ENCODE results near the gene LTA4H. TPM values are rescaled to one million over a fixed set of nuclear protein-coding genes. Genes with fewer than 3 reads are reported as not detected.

The LTA4H gene
- total and polyA plus RNA-seq, 10 of the 15 experiments (the other 5 are each of a cell fraction or from before 2014, with no cell fraction given) = 43.9 to 106 (median 47.3) TPM

- Histone ChIP-seq H3K4me3 (no peak overlapping the region), H3K79me2 (ENCODE audit: control insufficient read depth, insufficient read depth, low read length) (no peaks in the 10 kb centered on the region), H3K9me3 (replicated peaks; ENCODE audit: control insufficient read depth, insufficient read depth, low read length) (no peaks in the 10 kb centered on the region), H2AFZ (ENCODE audit: control insufficient read depth, low read depth, low read length) (no peak overlapping the region), H3K36me3 (ENCODE audit: control insufficient read depth in 2 of 2, insufficient read depth in 2 of 2, low read length in 1 of 2) (no peaks in the 10 kb centered on the region), H3K4me2 (ENCODE audit: control insufficient read depth, insufficient read depth) (no peak overlapping the region), H3K27me3 (replicated peaks in 1 of 2; ENCODE audit: control insufficient read depth in 2 of 2, insufficient read depth in 2 of 2, low read length in 1 of 2) (no peaks in the 10 kb centered on the region), H3K4me1 (ENCODE audit: control insufficient read depth, insufficient read depth, low read length) (peaks cover 4% of the 10 kb centered on the region; the same call in 1 of the 2 replicates), H3K27ac (ENCODE audit: control insufficient read depth, insufficient read depth) (no peak overlapping the region), H4K20me1 (ENCODE audit: control insufficient read depth, insufficient read depth) (no peaks in the 10 kb centered on the region), H3K9ac (ENCODE audit: control insufficient read depth, insufficient read depth, low read length) (no peak overlapping the region)
- POLR2A ChIA-PET = no interaction called here
- no TSS peak for BruUV-seq (replicated peaks)
- WGBS (ENCODE audit: insufficient coverage, insufficient replicate concordance, low lambda C conversion rate, missing lambda C conversion rate) = 50% methylated on average over 2 of the region's 2 CpGs
- RAD21 ChIA-PET (ENCODE audit: unreplicated experiment) = interaction anchor here (0.9 to 4.8 kb wide), 5 partner anchors 126 to 454 kb away, joined by 3 to 42 read pairs (median 6); no protein-coding TSS in a partner anchor
- SMC1A ChIA-PET (ENCODE audit: uncharacterized antibody, unreplicated experiment) = interaction anchor here (0.7 to 6.9 kb wide), 9 partner anchors 9 to 1894 kb away, joined by 3 to 60 read pairs (median 4); no protein-coding TSS in a partner anchor
- intact Hi-C loops (cut with micrococcal nuclease; ENCODE audit: unreplicated experiment) = no loop called here
- TF ChIP-seq TBL1XR1 (IDR thresholded peaks at IDR 0.05; ENCODE audit: low read depth, low read length) (no peak), STAT3 (IDR thresholded peaks at IDR 0.05; ENCODE audit: low read depth, low read length) (no peak), ELK1 (IDR thresholded peaks at IDR 0.05; ENCODE audit: low read depth, low read length) (no peak), KAT2A (conservative IDR thresholded peaks at IDR 0.05; ENCODE audit: control insufficient read depth, low read depth, low read length) (no peak), CEBPB (IDR thresholded peaks at IDR 0.05; ENCODE audit: borderline replicate concordance in 1 of 2, low read depth in 2 of 2, low read length in 2 of 2) (no peak), EED (IDR thresholded peaks at IDR 0.05; ENCODE audit: low read depth) (no peak), POLR2AphosphoS2 (IDR thresholded peaks at IDR 0.05; ENCODE audit: low read depth, low read length) (no peak), LARP7 (IDR thresholded peaks at IDR 0.05) (no peak), BCL3 (IDR thresholded peaks at IDR 0.05; ENCODE audit: borderline replicate concordance, insufficient read depth, low read depth, low read length, poor library complexity, severe bottlenecking) (no peak), ZNF207 (IDR thresholded peaks at IDR 0.05; ENCODE audit: borderline replicate concordance) (no peak), E2F8 (IDR thresholded peaks at IDR 0.05; ENCODE audit: low read depth, partially characterized antibody) (no peak), FOXM1 (IDR thresholded peaks at IDR 0.05; ENCODE audit: low read depth, low read length) (no peak), PKNOX1 (IDR thresholded peaks at IDR 0.05) (no peak), JUND (IDR thresholded peaks at IDR 0.05; ENCODE audit: low read depth, low read length) (no peak), HCFC1 (IDR thresholded peaks at IDR 0.05; ENCODE audit: low read length) (no peak), NKRF (conservative IDR thresholded peaks at IDR 0.05) (no peak)
- DNase-seq (ENCODE audit: low read depth, low spot score) (no peak), FAIRE-seq (no peak), ATAC-seq (no peak)
- CTCF ChIA-PET = interaction anchor here (0.5 to 10.7 kb wide), 6 partner anchors 11 to 452 kb away, joined by 3 to 167 read pairs (median 4); no protein-coding TSS in a partner anchor
- in situ Hi-C loops (cut with MboI) = loop anchor here (5.0 kb wide), 2 partner anchors 148 to 453 kb away; no protein-coding TSS in a partner anchor
These were observed 28.9 kb upstream of the LTA4H start for GRCh38 chr12:96064271-96064670.

Data from GM12878 (cell line).